Measurements from ENCODE around the gene PRUNE2. TPM values are rescaled to one million over a fixed set of nuclear protein-coding genes. Genes with fewer than 3 reads are reported as not detected.

Gene PRUNE2
- total and polyA plus RNA-seq, 4 donors, result 1.3 to 4.5 (median 1.6) TPM

DNA sequence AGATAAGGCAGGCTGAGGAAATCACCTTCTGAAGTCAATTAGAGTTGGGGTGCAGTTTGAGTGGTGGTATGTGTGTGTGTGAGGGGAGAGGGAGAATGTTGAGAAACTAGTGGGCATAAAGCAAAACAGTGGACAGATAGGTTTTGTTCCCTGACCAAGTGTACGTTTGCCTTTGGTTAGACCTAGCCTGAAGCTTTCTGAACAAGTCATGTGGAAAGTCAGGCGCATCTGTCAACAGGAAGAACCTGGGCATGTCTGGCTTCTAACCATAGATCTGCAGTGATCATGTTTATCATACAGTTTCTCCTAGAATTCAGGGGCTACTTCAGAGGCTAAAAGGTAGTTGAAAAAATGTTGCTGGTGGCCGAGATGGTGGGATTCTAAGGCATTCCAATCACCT lies 284.9 kb downstream of the PRUNE2 start:
- no peak for TF ChIP-seq JUND (IDR thresholded peaks at IDR 0.05)
- no peak for TF ChIP-seq HNF4G (IDR thresholded peaks at IDR 0.05)
- no peak for TF ChIP-seq RXRA (IDR thresholded peaks at IDR 0.05)
- no peak for TF ChIP-seq TAF1 (conservative IDR thresholded peaks at IDR 0.05)
- TF ChIP-seq FOXA1 (IDR thresholded peaks at IDR 0.05), result no peak
- TF ChIP-seq NR2F2 (IDR thresholded peaks at IDR 0.05), result no peak
- TF ChIP-seq, protein P1, sequence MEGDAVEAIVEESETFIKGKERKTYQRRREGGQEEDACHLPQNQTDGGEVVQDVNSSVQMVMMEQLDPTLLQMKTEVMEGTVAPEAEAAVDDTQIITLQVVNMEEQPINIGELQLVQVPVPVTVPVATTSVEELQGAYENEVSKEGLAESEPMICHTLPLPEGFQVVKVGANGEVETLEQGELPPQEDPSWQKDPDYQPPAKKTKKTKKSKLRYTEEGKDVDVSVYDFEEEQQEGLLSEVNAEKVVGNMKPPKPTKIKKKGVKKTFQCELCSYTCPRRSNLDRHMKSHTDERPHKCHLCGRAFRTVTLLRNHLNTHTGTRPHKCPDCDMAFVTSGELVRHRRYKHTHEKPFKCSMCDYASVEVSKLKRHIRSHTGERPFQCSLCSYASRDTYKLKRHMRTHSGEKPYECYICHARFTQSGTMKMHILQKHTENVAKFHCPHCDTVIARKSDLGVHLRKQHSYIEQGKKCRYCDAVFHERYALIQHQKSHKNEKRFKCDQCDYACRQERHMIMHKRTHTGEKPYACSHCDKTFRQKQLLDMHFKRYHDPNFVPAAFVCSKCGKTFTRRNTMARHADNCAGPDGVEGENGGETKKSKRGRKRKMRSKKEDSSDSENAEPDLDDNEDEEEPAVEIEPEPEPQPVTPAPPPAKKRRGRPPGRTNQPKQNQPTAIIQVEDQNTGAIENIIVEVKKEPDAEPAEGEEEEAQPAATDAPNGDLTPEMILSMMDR (IDR thresholded peaks at IDR 0.05; ENCODE audit: low read depth, low read length, missing input control), result no peak
- no peak for TF ChIP-seq SP1 (IDR thresholded peaks at IDR 0.05)
- no peak for TF ChIP-seq RAD21 (IDR thresholded peaks at IDR 0.05)
- no peak for TF ChIP-seq YY1 (IDR thresholded peaks at IDR 0.05)
- TF ChIP-seq EGR1 (IDR thresholded peaks at IDR 0.05; ENCODE audit: low read depth in 2 of 2), result no peak
- TF ChIP-seq FOXA2 (IDR thresholded peaks at IDR 0.05), result no peak
- no peak for TF ChIP-seq HNF4A (conservative IDR thresholded peaks at IDR 0.05)
- TF ChIP-seq, protein P2, sequence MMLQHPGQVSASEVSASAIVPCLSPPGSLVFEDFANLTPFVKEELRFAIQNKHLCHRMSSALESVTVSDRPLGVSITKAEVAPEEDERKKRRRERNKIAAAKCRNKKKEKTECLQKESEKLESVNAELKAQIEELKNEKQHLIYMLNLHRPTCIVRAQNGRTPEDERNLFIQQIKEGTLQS (IDR thresholded peaks at IDR 0.05), result no peak
- no peak overlapping the region for H3K4me3 ChIP-seq (ENCODE audit: low read depth in 1 of 3, low read length in 3 of 3)
- H3K9me3 ChIP-seq (ENCODE audit: control insufficient read depth in 4 of 4, low read length in 3 of 4), result no peaks in the 10 kb centered on the region
- H3K9ac ChIP-seq (ENCODE audit: low read depth in 1 of 2, low read length in 2 of 2), result no peak overlapping the region
- no peak overlapping the region for H3K27ac ChIP-seq (ENCODE audit: low read depth in 1 of 2, low read length in 2 of 2)
- H3K36me3 ChIP-seq (ENCODE audit: control insufficient read depth in 4 of 4, insufficient read depth in 3 of 4, low read depth in 1 of 4, low read length in 3 of 4), result no peaks in the 10 kb centered on the region
- H3K4me1 ChIP-seq (ENCODE audit: control insufficient read depth in 4 of 4, insufficient read depth in 4 of 4, low read length in 3 of 4), result peaks cover 0 to 2% (median 0%) of the 10 kb centered on the region in 4 donors
- WGBS, result 70% methylated on average over 3 of the region's 3 CpGs
- DNase-seq (ENCODE audit: low spot score), result no peak
- no peaks in the 10 kb centered on the region for H3K27me3 ChIP-seq (ENCODE audit: control insufficient read depth in 4 of 4, insufficient read depth in 4 of 4, low read length in 3 of 4)

DNA sequence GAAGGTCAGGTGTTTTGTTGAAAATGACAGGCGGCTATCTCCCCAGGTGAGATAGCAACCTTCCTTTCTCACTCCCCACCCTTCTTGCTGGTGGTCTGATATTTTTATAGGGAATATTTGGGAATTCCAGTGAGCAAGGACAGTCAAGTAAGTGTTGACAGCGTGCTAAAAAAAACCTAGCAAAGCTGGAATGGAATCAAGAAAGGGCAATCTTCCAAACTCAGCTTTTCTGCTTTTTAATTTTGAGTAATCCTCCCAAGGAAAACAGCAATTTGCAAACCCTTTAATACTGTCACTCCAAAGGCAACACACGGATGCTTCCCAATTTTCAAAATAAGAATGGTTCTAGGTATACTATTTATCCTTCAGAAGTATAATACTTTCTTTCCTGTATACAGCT lies 285.3 kb downstream of the PRUNE2 start:
- Histone ChIP-seq H3K27me3 (ENCODE audit: control insufficient read depth in 4 of 4, insufficient read depth in 4 of 4, low read length in 3 of 4) (no peaks in the 10 kb centered on the region), H3K4me1 (ENCODE audit: control insufficient read depth in 4 of 4, insufficient read depth in 4 of 4, low read length in 3 of 4) (peaks cover 0 to 2% (median 0%) of the 10 kb centered on the region in 4 donors), H3K9ac (ENCODE audit: low read depth in 1 of 2, low read length in 2 of 2) (no peak overlapping the region), H3K36me3 (ENCODE audit: control insufficient read depth in 4 of 4, insufficient read depth in 3 of 4, low read depth in 1 of 4, low read length in 3 of 4) (no peaks in the 10 kb centered on the region), H3K27ac (ENCODE audit: low read depth in 1 of 2, low read length in 2 of 2) (no peak overlapping the region), H3K9me3 (ENCODE audit: control insufficient read depth in 4 of 4, low read length in 3 of 4) (no peaks in the 10 kb centered on the region), H3K4me3 (ENCODE audit: low read depth in 1 of 3, low read length in 3 of 3) (no peak overlapping the region)
- no peak for DNase-seq (ENCODE audit: low spot score)
- TF ChIP-seq JUND (IDR thresholded peaks at IDR 0.05), result no peak
- no peak for TF ChIP-seq NR2F2 (IDR thresholded peaks at IDR 0.05)
- no peak for TF ChIP-seq HNF4G (IDR thresholded peaks at IDR 0.05)
- WGBS, result 80% methylated on average over 3 of the region's 3 CpGs

DNA sequence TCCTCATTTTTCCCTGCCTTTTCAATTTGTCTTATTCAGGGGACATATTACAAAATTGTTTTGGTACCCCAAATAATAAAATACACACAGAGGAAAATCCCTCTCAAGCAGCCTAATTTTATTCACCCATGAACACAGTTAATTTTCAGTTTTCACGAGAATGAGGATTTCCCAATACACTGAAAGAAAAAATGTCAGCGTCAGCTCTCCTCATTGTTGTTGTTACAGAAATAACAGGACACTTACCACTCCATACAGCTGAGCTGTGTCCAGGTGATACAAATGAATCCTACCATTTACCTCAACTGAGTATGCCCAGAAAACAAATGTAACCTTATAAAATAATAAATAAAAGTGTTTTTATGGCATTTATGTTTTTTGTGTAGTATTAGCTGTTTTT lies 286.3 kb downstream of the PRUNE2 start:
- H3K27ac ChIP-seq (ENCODE audit: low read depth in 1 of 2, low read length in 2 of 2), result no peak overlapping the region
- no peak overlapping the region for H3K9ac ChIP-seq (ENCODE audit: low read depth in 1 of 2, low read length in 2 of 2)
- 42% methylated on average over 2 of the region's 2 CpGs for WGBS
- H3K27me3 ChIP-seq (ENCODE audit: control insufficient read depth in 4 of 4, insufficient read depth in 4 of 4, low read length in 3 of 4), result no peaks in the 10 kb centered on the region
- H3K36me3 ChIP-seq (ENCODE audit: control insufficient read depth in 4 of 4, insufficient read depth in 3 of 4, low read depth in 1 of 4, low read length in 3 of 4), result no peaks in the 10 kb centered on the region
- peaks cover 0 to 5% (median 2%) of the 10 kb centered on the region in 4 donors for H3K4me1 ChIP-seq (ENCODE audit: control insufficient read depth in 4 of 4, insufficient read depth in 4 of 4, low read length in 3 of 4)
- no peak overlapping the region for H3K4me3 ChIP-seq (ENCODE audit: low read depth in 1 of 3, low read length in 3 of 3)
- DNase-seq (ENCODE audit: low spot score), result no peak
- H3K9me3 ChIP-seq (ENCODE audit: control insufficient read depth in 4 of 4, low read length in 3 of 4), result no peaks in the 10 kb centered on the region
- TF ChIP-seq HNF4G (IDR thresholded peaks at IDR 0.05) (no peak), FOXA2 (IDR thresholded peaks at IDR 0.05) (no peak)
- TF ChIP-seq, protein P1 (IDR thresholded peaks at IDR 0.05; ENCODE audit: low read depth, low read length, missing input control), result no peak
